Neural progenitor cell (in vitro differentiated cells): ENCODE results near the gene CDK17. TPM values are rescaled to one million over a fixed set of nuclear protein-coding genes. Genes with fewer than 3 reads are reported as not detected.
A peak's percentile ranks its signal among the peaks of the same experiment; 100 is the strongest.

Experiments
- DNase-seq: peaks from one replicate; pipeline ENCODE4 v3.0.0-alpha.2; 2016; ENCODE audit warnings: low spot score
- H2AFZ ChIP-seq: fragments of 200-600 bp; sonication (generic); replicated peaks from 2 replicates; pipeline ENCODE4 v1.6.1; 2016; ENCODE audit warnings: antibody characterized with exemption
- H3F3A ChIP-seq: fragments of 200-600 bp; sonication (generic); 2 replicates; pipeline ENCODE4 v1.6.1; 2016; ENCODE audit warnings: antibody characterized with exemption, low read depth
- H3K27ac ChIP-seq: fragments of 200-600 bp; sonication (generic); 2 replicates; pipeline ENCODE4 v1.5.1; 2016; ENCODE audit warnings: mild to moderate bottlenecking
- H3K27me3 ChIP-seq: fragments of 200-600 bp; sonication (generic); 2 replicates; pipeline ENCODE4 v1.6.1; 2016; ENCODE audit warnings: mild to moderate bottlenecking, moderate library complexity
- H3K36me3 ChIP-seq: fragments of 200-600 bp; sonication (generic); 2 replicates; pipeline ENCODE4 v1.5.1; 2016
- H3K4me1 ChIP-seq: fragments of 200-600 bp; sonication (generic); 2 replicates; pipeline ENCODE4 v1.6.1; 2016; ENCODE audit warnings: mixed run types
- H3K4me2 ChIP-seq: fragments of 200-600 bp; sonication (generic); 2 replicates; pipeline ENCODE4 v1.6.1; 2016
- H3K4me3 ChIP-seq: fragments of 200-600 bp; sonication (generic); 2 replicates; pipeline ENCODE4 v1.5.1; 2016
- H3K79me2 ChIP-seq: fragments of 200-600 bp; sonication (generic); 2 replicates; pipeline ENCODE4 v1.6.1; 2016; ENCODE audit warnings: low read depth
- H3K9ac ChIP-seq: fragments of 200-600 bp; sonication (generic); 2 replicates; pipeline ENCODE4 v1.6.1; 2016
- H3K9me3 ChIP-seq: fragments of 200-600 bp; sonication (generic); 2 replicates; pipeline ENCODE4 v1.5.1; 2016; ENCODE audit warnings: low read depth
- H4K20me1 ChIP-seq: fragments of 200-600 bp; sonication (generic); 2 replicates; pipeline ENCODE4 v1.6.1; 2016; ENCODE audit warnings: low read depth
- H3K27ac Mint-ChIP-seq: 3 replicates; pipeline ENCODE4 v1.8.0; 2021; ENCODE audit warnings: mixed read lengths
- H3K27me3 Mint-ChIP-seq: 2 replicates; pipeline ENCODE4 v1.8.0; 2022; ENCODE audit warnings: low read depth, mild to moderate bottlenecking, inconsistent platforms, moderate library complexity, mixed read lengths; ENCODE audit not compliant: insufficient read depth
- H3K36me3 Mint-ChIP-seq: 3 replicates; pipeline ENCODE4 v1.8.0; 2021; ENCODE audit warnings: mixed read lengths
- H3K4me1 Mint-ChIP-seq: 3 replicates; pipeline ENCODE4 v1.8.0; 2021; ENCODE audit warnings: mixed read lengths
- H3K4me3 Mint-ChIP-seq: 3 replicates; pipeline ENCODE4 v1.8.0; 2021; ENCODE audit warnings: mild to moderate bottlenecking, moderate library complexity, mixed read lengths
- H3K9me3 Mint-ChIP-seq: 3 replicates; pipeline ENCODE4 v1.8.0; 2020; ENCODE audit warnings: mixed read lengths
- CTCF ChIP-seq: fragments of 200-600 bp; sonication (generic); IDR thresholded peaks from 2 replicates; pipeline ENCODE4 v1.5.1; 2017; ENCODE audit warnings: antibody characterized with exemption, mild to moderate bottlenecking
- EZH2 ChIP-seq: fragments of 200-600 bp; sonication (generic); IDR thresholded peaks from 2 replicates; pipeline ENCODE4 v1.6.1; 2017; ENCODE audit warnings: antibody characterized with exemption, mild to moderate bottlenecking, moderate library complexity
- EZH2phosphoT487 ChIP-seq: fragments of 200-600 bp; sonication (generic); IDR thresholded peaks from 2 replicates; pipeline ENCODE4 v1.6.1; 2017; ENCODE audit warnings: antibody characterized with exemption
- total RNA-seq: library from RNA; depleted of rRNA; stranded (reverse); fragments of >200 nt; gene quantifications from 2 replicates; pipeline ENCODE4 v1.2.3, GENCODE V29; 2015; ENCODE audit warnings: low replicate concordance

The CDK17 gene
- total RNA-seq = 57.0 and 61.2 TPM in 2 replicates

- H3K27ac ChIP-seq = peak within 1 kb of the TSS; percentile 95
- H3K27me3 ChIP-seq = no peaks in the 10 kb centered on the region
- Mint-ChIP-seq H3K27ac (peak within 1 kb of the TSS; percentile 93), H3K4me3 (peak within 1 kb of the TSS; percentile 97), H3K4me1 (peaks cover 39% of the 10 kb centered on the region), H3K27me3 (peaks cover 3% of the 10 kb centered on the region), H3K36me3 (peaks cover 2% of the 10 kb centered on the region), H3K9me3 (no peaks in the 10 kb centered on the region)
- peak; percentile 91 for DNase-seq
- peaks cover 48% of the 10 kb centered on the region for H3K79me2 ChIP-seq
- peaks cover 40% of the 10 kb centered on the region for H3K4me1 ChIP-seq
- peak within 1 kb of the TSS; percentile 94 for H3K4me3 ChIP-seq
- H3K4me2 ChIP-seq = peak within 1 kb of the TSS; percentile 92
- H3K9ac ChIP-seq = peak within 1 kb of the TSS; percentile 60
- no peaks in the 10 kb centered on the region for H3K9me3 ChIP-seq
- H4K20me1 ChIP-seq = peaks cover 46% of the 10 kb centered on the region
- peak within 1 kb of the TSS; percentile 93 for H2AFZ ChIP-seq
- H3K36me3 ChIP-seq = no peaks in the 10 kb centered on the region
- TF ChIP-seq EZH2 = no peak
- TF ChIP-seq CTCF = peak; percentile 49
- H3F3A ChIP-seq = peaks cover 30% of the 10 kb centered on the region
These were observed at the start of gene CDK17 for GRCh38 chr12:96399919-96400630. Gene CDK17 (minus strand): TSS chr12:96400439. CDS start chr12:96334836, 65,603 bp downstream.

DNA sequence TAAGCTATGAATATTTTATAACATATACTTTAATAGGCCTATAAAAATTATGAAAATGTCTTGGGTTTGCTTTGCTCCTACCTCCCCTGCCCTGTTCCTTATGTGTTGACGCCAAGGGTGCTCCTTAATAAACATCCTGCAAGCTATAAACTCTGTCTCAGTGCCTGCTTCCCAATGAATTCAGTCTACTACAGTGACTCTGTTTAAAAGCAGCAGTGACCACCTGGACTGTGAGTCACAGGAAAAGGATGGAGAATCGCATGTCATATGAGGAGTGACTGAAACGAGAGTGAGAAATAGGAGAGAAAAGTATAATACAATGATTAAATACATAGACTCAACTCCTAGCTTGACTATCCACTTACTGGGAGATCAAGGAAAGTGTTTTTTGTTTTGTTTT, 48.1 kb upstream of the CDK17 start:
- Histone ChIP-seq H3K4me1 (no peaks in the 10 kb centered on the region), H3K4me3 (no peak overlapping the region), H3K27me3 (no peaks in the 10 kb centered on the region), H3F3A (no peaks in the 10 kb centered on the region), H4K20me1 (no peaks in the 10 kb centered on the region), H3K79me2 (no peaks in the 10 kb centered on the region), H3K9ac (no peak overlapping the region), H3K27ac (no peak overlapping the region), H3K36me3 (no peaks in the 10 kb centered on the region), H2AFZ (no peak overlapping the region), H3K4me2 (no peak overlapping the region), H3K9me3 (no peaks in the 10 kb centered on the region)
- TF ChIP-seq EZH2 = no peak
- no peak for TF ChIP-seq EZH2phosphoT487
- no peak for TF ChIP-seq CTCF
- peaks cover 5% of the 10 kb centered on the region for H3K9me3 Mint-ChIP-seq
- peaks cover 4% of the 10 kb centered on the region for H3K27me3 Mint-ChIP-seq
- H3K4me1 Mint-ChIP-seq = no peaks in the 10 kb centered on the region
- no peak for DNase-seq
- H3K27ac Mint-ChIP-seq = no peak overlapping the region
- no peak overlapping the region for H3K4me3 Mint-ChIP-seq
- H3K36me3 Mint-ChIP-seq = no peaks in the 10 kb centered on the region

GRCh38 chr12:96447256-96447655, 47.0 kb upstream of the CDK17 start:
- H3K27ac Mint-ChIP-seq = no peak overlapping the region
- H3K9me3 ChIP-seq = no peaks in the 10 kb centered on the region
- no peak overlapping the region for H2AFZ ChIP-seq
- no peak for DNase-seq
- no peak for TF ChIP-seq CTCF
- TF ChIP-seq EZH2 = no peak
- TF ChIP-seq EZH2phosphoT487 = no peak
- no peak overlapping the region for H3K27ac ChIP-seq
- H3K4me3 Mint-ChIP-seq = no peak overlapping the region
- H3K9me3 Mint-ChIP-seq = no peaks in the 10 kb centered on the region
- H3K36me3 ChIP-seq = no peaks in the 10 kb centered on the region
- no peak overlapping the region for H3K4me2 ChIP-seq
- H3K27me3 Mint-ChIP-seq = peaks cover 6% of the 10 kb centered on the region
- H3K4me3 ChIP-seq = no peak overlapping the region
- H3K79me2 ChIP-seq = no peaks in the 10 kb centered on the region
- no peaks in the 10 kb centered on the region for H3K4me1 ChIP-seq
- no peaks in the 10 kb centered on the region for H3K36me3 Mint-ChIP-seq
- no peaks in the 10 kb centered on the region for H4K20me1 ChIP-seq
- no peaks in the 10 kb centered on the region for H3F3A ChIP-seq
- no peak overlapping the region for H3K9ac ChIP-seq
- no peaks in the 10 kb centered on the region for H3K4me1 Mint-ChIP-seq
- H3K27me3 ChIP-seq = no peaks in the 10 kb centered on the region
